Measurements from ENCODE around the gene RPL4. TPM values are rescaled to one million over a fixed set of nuclear protein-coding genes. Genes with fewer than 3 reads are reported as not detected.

The RPL4 gene
- total RNA-seq, 1 donor from 2014 or later = 2,560 TPM

DNA sequence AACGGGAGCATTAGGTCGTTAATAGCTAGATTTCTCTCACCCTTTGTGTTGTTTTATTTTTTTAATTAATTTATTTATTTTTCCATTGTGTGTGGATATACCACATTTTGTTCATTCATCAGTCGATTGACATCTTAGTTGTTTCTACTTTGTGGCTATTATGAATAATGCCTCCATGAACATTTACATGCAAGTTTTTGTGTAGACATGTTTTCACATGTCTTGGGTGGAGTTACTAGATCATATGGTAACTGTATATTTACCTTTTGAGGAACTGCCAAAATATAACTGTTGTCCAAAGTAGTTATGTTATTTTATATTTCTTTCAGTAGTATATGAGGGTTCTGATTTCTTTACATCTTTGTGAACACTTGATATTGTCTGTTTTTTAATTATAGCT, 19.3 kb upstream of the RPL4 start:
- Mint-ChIP-seq H3K36me3 (ENCODE audit: unreplicated experiment) (peaks cover 23% of the 10 kb centered on the region), H3K27ac (ENCODE audit: unreplicated experiment) (no peak overlapping the region), H3K4me3 (ENCODE audit: unreplicated experiment) (no peak overlapping the region), H3K9me3 (ENCODE audit: unreplicated experiment) (no peaks in the 10 kb centered on the region), H3K27me3 (ENCODE audit: unreplicated experiment) (no peaks in the 10 kb centered on the region), H3K4me1 (ENCODE audit: unreplicated experiment) (no peaks in the 10 kb centered on the region)
- DNase-seq (ENCODE audit: extremely low spot score, unreplicated experiment) = no peak
- TF ChIP-seq, protein P1, sequence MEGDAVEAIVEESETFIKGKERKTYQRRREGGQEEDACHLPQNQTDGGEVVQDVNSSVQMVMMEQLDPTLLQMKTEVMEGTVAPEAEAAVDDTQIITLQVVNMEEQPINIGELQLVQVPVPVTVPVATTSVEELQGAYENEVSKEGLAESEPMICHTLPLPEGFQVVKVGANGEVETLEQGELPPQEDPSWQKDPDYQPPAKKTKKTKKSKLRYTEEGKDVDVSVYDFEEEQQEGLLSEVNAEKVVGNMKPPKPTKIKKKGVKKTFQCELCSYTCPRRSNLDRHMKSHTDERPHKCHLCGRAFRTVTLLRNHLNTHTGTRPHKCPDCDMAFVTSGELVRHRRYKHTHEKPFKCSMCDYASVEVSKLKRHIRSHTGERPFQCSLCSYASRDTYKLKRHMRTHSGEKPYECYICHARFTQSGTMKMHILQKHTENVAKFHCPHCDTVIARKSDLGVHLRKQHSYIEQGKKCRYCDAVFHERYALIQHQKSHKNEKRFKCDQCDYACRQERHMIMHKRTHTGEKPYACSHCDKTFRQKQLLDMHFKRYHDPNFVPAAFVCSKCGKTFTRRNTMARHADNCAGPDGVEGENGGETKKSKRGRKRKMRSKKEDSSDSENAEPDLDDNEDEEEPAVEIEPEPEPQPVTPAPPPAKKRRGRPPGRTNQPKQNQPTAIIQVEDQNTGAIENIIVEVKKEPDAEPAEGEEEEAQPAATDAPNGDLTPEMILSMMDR (IDR thresholded peaks at IDR 0.05) = no peak

DNA sequence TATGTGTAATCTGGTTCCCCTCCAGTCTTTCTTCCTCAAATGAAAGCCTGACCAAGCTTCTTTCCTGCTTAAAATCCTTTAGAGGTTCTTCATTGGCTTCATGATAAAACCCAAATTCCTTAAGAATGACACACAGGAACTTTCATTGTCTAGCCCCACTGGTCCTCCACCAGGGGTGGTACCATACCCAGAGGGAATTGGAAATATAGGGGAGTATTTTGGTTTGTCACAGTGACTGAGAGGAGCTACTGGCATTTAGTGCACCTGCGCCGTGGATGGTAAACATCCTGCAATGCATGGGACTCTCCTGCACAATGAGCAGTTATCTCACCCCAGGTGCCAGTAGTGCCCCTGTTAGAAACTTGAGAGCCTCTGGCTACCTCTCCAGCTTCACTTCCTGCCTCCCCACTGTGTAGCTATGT, 11.3 kb upstream of the RPL4 start:
- no peak for DNase-seq (ENCODE audit: extremely low spot score, unreplicated experiment)
- H3K27me3 Mint-ChIP-seq (ENCODE audit: unreplicated experiment) = no peaks in the 10 kb centered on the region
- no peak overlapping the region for H3K27ac Mint-ChIP-seq (ENCODE audit: unreplicated experiment)
- no peaks in the 10 kb centered on the region for H3K9me3 Mint-ChIP-seq (ENCODE audit: unreplicated experiment)
- H3K4me3 Mint-ChIP-seq (ENCODE audit: unreplicated experiment) = no peak overlapping the region
- peaks cover 9% of the 10 kb centered on the region for H3K36me3 Mint-ChIP-seq (ENCODE audit: unreplicated experiment)
- peaks cover 3% of the 10 kb centered on the region for H3K4me1 Mint-ChIP-seq (ENCODE audit: unreplicated experiment)
- TF ChIP-seq, protein P1 (IDR thresholded peaks at IDR 0.05) = no peak

DNA sequence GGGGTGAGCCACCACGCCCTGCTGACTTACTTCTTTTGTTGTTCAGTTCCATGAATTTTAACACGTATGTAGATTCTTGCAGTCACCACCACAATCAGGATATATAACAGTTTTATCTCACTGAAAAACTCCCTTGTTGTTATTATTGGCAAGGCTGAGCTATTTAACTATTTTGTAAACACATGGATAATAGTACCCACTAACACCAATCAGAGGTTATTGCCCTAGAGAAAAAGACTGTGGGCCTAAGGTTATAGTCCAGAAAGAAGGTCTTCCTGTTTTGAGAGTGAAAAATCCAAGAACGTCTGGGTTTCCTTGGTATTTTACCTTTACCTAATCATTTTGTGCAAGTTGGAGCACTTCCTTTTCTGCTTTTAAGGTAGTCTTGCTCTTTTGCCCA, 9.9 kb upstream of the RPL4 start:
- H3K36me3 Mint-ChIP-seq (ENCODE audit: unreplicated experiment) = peaks cover 9% of the 10 kb centered on the region
- H3K4me1 Mint-ChIP-seq (ENCODE audit: unreplicated experiment) = peaks cover 3% of the 10 kb centered on the region
- DNase-seq (ENCODE audit: extremely low spot score, unreplicated experiment) = no peak
- no peak overlapping the region for H3K4me3 Mint-ChIP-seq (ENCODE audit: unreplicated experiment)
- H3K27ac Mint-ChIP-seq (ENCODE audit: unreplicated experiment) = no peak overlapping the region
- no peaks in the 10 kb centered on the region for H3K9me3 Mint-ChIP-seq (ENCODE audit: unreplicated experiment)
- TF ChIP-seq, protein P1 (IDR thresholded peaks at IDR 0.05) = no peak
- H3K27me3 Mint-ChIP-seq (ENCODE audit: unreplicated experiment) = no peaks in the 10 kb centered on the region

DNA sequence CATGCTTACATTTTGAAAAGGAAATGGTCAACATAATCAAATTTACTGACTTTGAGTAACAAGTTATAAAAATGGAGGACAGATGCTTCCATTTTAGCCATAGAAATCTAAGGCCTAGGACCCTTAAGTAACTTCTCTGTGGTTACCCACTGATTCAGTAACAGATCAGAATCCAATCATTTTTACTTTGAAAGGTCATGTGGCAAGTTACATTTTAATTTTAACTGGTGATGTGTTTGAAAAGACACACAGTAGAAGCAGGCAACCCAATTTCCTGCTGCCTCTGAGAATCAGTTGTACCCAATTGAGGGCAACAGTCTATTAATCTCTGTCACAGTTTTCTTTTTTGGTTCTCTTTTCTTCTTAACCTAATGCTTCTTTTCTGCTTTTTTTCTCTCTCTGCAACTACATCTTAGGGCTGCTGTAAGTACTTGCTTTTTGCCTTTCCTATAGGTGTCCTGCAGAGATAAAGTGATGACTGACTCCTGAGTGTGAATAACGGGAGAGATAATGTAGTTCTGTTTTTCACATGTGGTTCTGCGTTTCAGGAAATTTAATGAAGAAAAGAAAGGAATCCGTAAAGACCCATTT, 3.7 kb upstream of the RPL4 start:
- TF ChIP-seq, protein P1 (IDR thresholded peaks at IDR 0.05) = no peak
- Mint-ChIP-seq H3K4me1 (ENCODE audit: unreplicated experiment) (peaks cover 18% of the 10 kb centered on the region), H3K36me3 (ENCODE audit: unreplicated experiment) (no peaks in the 10 kb centered on the region), H3K27me3 (ENCODE audit: unreplicated experiment) (no peaks in the 10 kb centered on the region), H3K4me3 (ENCODE audit: unreplicated experiment) (no peak overlapping the region), H3K27ac (ENCODE audit: unreplicated experiment) (no peak overlapping the region), H3K9me3 (ENCODE audit: unreplicated experiment) (no peaks in the 10 kb centered on the region)
- DNase-seq (ENCODE audit: extremely low spot score, unreplicated experiment) = no peak

DNA sequence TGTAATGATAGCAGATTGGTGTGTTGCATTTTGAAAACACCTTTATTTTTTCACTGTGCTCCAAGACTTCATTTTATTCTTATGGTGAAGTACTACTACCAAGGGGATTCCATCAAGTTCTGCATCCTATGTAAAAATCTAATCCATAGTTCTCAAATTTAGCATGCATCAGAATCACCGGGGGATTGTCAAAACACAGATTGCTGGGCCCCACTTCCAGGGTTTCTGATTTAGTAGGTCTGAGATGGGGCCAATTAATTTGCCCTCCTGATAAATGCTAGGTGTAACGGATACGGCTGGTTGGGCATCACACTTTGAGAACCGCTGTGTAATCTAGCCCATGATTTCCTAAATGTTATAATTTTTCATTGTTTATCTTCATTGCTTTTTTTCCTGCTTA, 1.2 kb upstream of the RPL4 start:
- no peaks in the 10 kb centered on the region for H3K27me3 Mint-ChIP-seq (ENCODE audit: unreplicated experiment)
- H3K4me1 Mint-ChIP-seq (ENCODE audit: unreplicated experiment) = peaks cover 32% of the 10 kb centered on the region
- H3K36me3 Mint-ChIP-seq (ENCODE audit: unreplicated experiment) = peaks cover 18% of the 10 kb centered on the region
- DNase-seq (ENCODE audit: extremely low spot score, unreplicated experiment) = no peak
- TF ChIP-seq, protein P1 (IDR thresholded peaks at IDR 0.05) = no peak
- peak overlapping the region; percentile 97 for H3K4me3 Mint-ChIP-seq (ENCODE audit: unreplicated experiment)
- peak overlapping the region; percentile 98 for H3K27ac Mint-ChIP-seq (ENCODE audit: unreplicated experiment)
- H3K9me3 Mint-ChIP-seq (ENCODE audit: unreplicated experiment) = no peaks in the 10 kb centered on the region
